Uterus (tissue), 2 donors: ENCODE measurements around the gene MAGI2.

Source experiments
- CTCF ChIP-seq, 4 experiments: fragments of 200-600 bp in 2 of 4; fragments of 450-650 bp in 2 of 4; sonication (generic) in 2 of 4; IDR thresholded peaks; one replicate each; pipeline ENCODE4 v1.5.1; 2016 to 2019; ENCODE audit warnings: antibody characterized with exemption in 4 of 4, mild to moderate bottlenecking in 2 of 4, moderate library complexity in 1 of 4
- POLR2A ChIP-seq, 2 donors: fragments of 450-650 bp; IDR thresholded peaks; one replicate each; pipeline ENCODE4 v1.6.1; 2016; ENCODE audit warnings: antibody characterized with exemption in 2 of 2, mild to moderate bottlenecking in 1 of 2, moderate library complexity in 1 of 2

GRCh38 chr7:79410345-79410744 is 43.1 kb downstream of the MAGI2 start:
- TF ChIP-seq CTCF (IDR thresholded peaks at IDR 0.05) (no peak), POLR2A (IDR thresholded peaks at IDR 0.05) (no peak)
